Panc1 (cell line): ENCODE measurements around the gene DUXB. TPM values are rescaled to one million over a fixed set of nuclear protein-coding genes. Genes with fewer than 3 reads are reported as not detected.
A peak's percentile ranks its signal among the peaks of the same experiment; 100 is the strongest.

Source experiments
- ATAC-seq: fragments of 200-7000 bp; cut with Tn5 transposase; 2 replicates; pipeline ENCODE4 v1.9.1; 2020; ENCODE audit warnings: mild to moderate bottlenecking, moderate library complexity
- BruUV-seq: library from RNA; stranded (reverse); fragments of 400-500 nt; replicated peaks from 2 replicates; lab custom pipeline; 2021; lab: Mats Ljungman, UMichigan
- CTCF ChIA-PET: fragments of 300-600 bp; sonication (Branson Sonifier 250); formaldehyde crosslinking; loops from one replicate; lab custom pipeline; 2022; ENCODE audit warnings: antibody characterized with exemption; lab: Charles Lee
- POLR2A ChIA-PET: fragments of 300-600 bp; sonication (Branson Sonifier 250); formaldehyde crosslinking; loops from one replicate; lab custom pipeline; 2022; ENCODE audit warnings: antibody characterized with exemption; lab: Charles Lee
- DNase-seq: peaks from one replicate; pipeline ENCODE4 v3.0.0-alpha.2; 2010; ENCODE audit warnings: low read depth, low spot score
- H3K27ac ChIP-seq: 2 replicates; pipeline ENCODE4 v1.5.1; 2011; ENCODE audit warnings: mild to moderate bottlenecking, low read length, inconsistent platforms
- H3K27me3 ChIP-seq: fragments of 200-500 bp; sonication (Bioruptor generic); 2 replicates; pipeline ENCODE4 v1.6.0; 2014; ENCODE audit warnings: low read length, inconsistent platforms; ENCODE audit not compliant: control insufficient read depth, insufficient read depth
- H3K36me3 ChIP-seq: fragments of 200-500 bp; sonication (Bioruptor generic); 2 replicates; pipeline ENCODE4 v1.5.1; 2014; ENCODE audit warnings: inconsistent platforms, mild to moderate bottlenecking, low read length, moderate library complexity; ENCODE audit not compliant: control insufficient read depth, insufficient read depth
- H3K4me1 ChIP-seq: 2 replicates; pipeline ENCODE4 v1.5.1; 2011; ENCODE audit warnings: inconsistent platforms, mild to moderate bottlenecking, low read length, moderate library complexity; ENCODE audit not compliant: control insufficient read depth, insufficient read depth
- H3K4me3 ChIP-seq, 2 experiments: 2 replicates each; pipeline ENCODE4 v1.5.1; 2011 to 2012; ENCODE audit warnings: low read depth in 2 of 2, low read length in 2 of 2, mild to moderate bottlenecking in 2 of 2, inconsistent platforms in 1 of 2, moderate library complexity in 1 of 2
- H3K9me3 ChIP-seq: fragments of 200-500 bp; sonication (Bioruptor generic); 2 replicates; pipeline ENCODE4 v1.5.1; 2014; ENCODE audit warnings: low read depth, mild to moderate bottlenecking, inconsistent platforms, low read length, moderate library complexity; ENCODE audit not compliant: control insufficient read depth, insufficient read depth
- POLR2AphosphoS5 ChIP-seq: IDR thresholded peaks from 2 replicates; pipeline ENCODE4 v1.6.1; 2012; ENCODE audit warnings: mild to moderate bottlenecking, low read depth, low read length, moderate library complexity
- REST ChIP-seq, 2 experiments: IDR thresholded peaks; 2 replicates each; pipeline ENCODE4 v1.6.1; 2011 to 2012; ENCODE audit warnings: low read depth in 2 of 2, control low read depth in 1 of 2, low read length in 1 of 2, mild to moderate bottlenecking in 1 of 2, moderate library complexity in 1 of 2; ENCODE audit not compliant: insufficient read depth in 1 of 2
- SIN3A ChIP-seq: IDR thresholded peaks from 2 replicates; pipeline ENCODE4 v1.6.1; 2012; ENCODE audit warnings: low read depth, mild to moderate bottlenecking, low read length, moderate library complexity, borderline replicate concordance; ENCODE audit not compliant: insufficient read depth
- TCF7L2 ChIP-seq: IDR thresholded peaks from 2 replicates; pipeline ENCODE4 v1.6.1; 2011; ENCODE audit warnings: mild to moderate bottlenecking, low read depth, low read length, inconsistent platforms
- in situ Hi-C: cut with HindIII; loops from 2 replicates; pipeline ENCODE4 v1.10.0; 2016; ENCODE audit warnings: low sequenced_read_pairs, low pct_unique_long_range_greater_than_20kb
- intact Hi-C: fragments of 100-400 bp; cut with micrococcal nuclease; formaldehyde crosslinking; loops from one replicate; pipeline ENCODE4 v1.10.0; 2022; ENCODE audit not compliant: unreplicated experiment
- total RNA-seq: library from RNA; stranded (reverse); gene quantifications from one replicate; pipeline ENCODE4 v1.2.1, GENCODE V29; 2021; ENCODE audit not compliant: unreplicated experiment
- TF ChIP-seq, protein P1 (sequence below): fragments of 450-650 bp; IDR thresholded peaks from 2 replicates; pipeline ENCODE4 v1.5.1; 2017; ENCODE audit warnings: mild to moderate bottlenecking

DUXB gene
- total RNA-seq, 1 experiment from 2014 or later, result not detected

DNA sequence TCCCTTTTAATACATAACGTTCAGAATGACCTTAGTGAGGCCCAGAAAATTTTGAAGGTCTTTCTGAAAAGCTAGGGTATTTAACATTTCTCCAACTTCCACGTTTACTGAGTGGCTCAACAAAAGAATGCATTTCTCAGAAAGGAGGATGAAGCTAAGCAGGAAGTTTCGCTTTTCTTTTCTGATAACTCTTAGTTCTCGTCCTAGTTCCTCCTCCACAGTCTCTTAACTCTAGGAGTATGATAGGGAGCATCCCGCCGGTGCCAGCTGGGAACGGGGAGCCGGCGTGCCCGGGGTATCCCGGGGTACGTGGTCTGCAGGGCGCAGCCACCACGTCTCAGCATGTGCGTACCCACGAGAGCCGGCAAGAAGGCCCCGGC is 54.2 kb downstream of the DUXB start:
- ChIA-PET CTCF (no interaction called here), POLR2A (interaction anchor here (0.5 to 0.6 kb wide), 2 partner anchors 119 to 130 kb away, joined by 4 read pairs; no protein-coding TSS in a partner anchor)
- no peaks in the 10 kb centered on the region for H3K9me3 ChIP-seq
- H3K27ac ChIP-seq, result peak overlapping the region; percentile 97
- ATAC-seq (peak; percentile 56), DNase-seq (no peak)
- H3K27me3 ChIP-seq, result no peaks in the 10 kb centered on the region
- TF ChIP-seq SIN3A (no peak), POLR2AphosphoS5 (no peak), REST (IDR thresholded peaks at IDR 0.05; ENCODE audit: insufficient read depth in 1 of 2, low read depth in 2 of 2, low read length in 1 of 2) (no peak), TCF7L2 (no peak)
- TF ChIP-seq, protein P1, sequence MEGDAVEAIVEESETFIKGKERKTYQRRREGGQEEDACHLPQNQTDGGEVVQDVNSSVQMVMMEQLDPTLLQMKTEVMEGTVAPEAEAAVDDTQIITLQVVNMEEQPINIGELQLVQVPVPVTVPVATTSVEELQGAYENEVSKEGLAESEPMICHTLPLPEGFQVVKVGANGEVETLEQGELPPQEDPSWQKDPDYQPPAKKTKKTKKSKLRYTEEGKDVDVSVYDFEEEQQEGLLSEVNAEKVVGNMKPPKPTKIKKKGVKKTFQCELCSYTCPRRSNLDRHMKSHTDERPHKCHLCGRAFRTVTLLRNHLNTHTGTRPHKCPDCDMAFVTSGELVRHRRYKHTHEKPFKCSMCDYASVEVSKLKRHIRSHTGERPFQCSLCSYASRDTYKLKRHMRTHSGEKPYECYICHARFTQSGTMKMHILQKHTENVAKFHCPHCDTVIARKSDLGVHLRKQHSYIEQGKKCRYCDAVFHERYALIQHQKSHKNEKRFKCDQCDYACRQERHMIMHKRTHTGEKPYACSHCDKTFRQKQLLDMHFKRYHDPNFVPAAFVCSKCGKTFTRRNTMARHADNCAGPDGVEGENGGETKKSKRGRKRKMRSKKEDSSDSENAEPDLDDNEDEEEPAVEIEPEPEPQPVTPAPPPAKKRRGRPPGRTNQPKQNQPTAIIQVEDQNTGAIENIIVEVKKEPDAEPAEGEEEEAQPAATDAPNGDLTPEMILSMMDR, result no peak
- H3K36me3 ChIP-seq, result peaks cover 22% of the 10 kb centered on the region
- intact Hi-C loops, result loop anchor here (10.0 kb wide), 1 partner anchor 118 kb away; no protein-coding TSS in a partner anchor
- BruUV-seq, result TSS peak; percentile 85
- H3K4me1 ChIP-seq, result peaks cover 9% of the 10 kb centered on the region
- H3K4me3 ChIP-seq, result peak overlapping the region; percentile 96 to 98
- in situ Hi-C loops, result no loop called here

DNA sequence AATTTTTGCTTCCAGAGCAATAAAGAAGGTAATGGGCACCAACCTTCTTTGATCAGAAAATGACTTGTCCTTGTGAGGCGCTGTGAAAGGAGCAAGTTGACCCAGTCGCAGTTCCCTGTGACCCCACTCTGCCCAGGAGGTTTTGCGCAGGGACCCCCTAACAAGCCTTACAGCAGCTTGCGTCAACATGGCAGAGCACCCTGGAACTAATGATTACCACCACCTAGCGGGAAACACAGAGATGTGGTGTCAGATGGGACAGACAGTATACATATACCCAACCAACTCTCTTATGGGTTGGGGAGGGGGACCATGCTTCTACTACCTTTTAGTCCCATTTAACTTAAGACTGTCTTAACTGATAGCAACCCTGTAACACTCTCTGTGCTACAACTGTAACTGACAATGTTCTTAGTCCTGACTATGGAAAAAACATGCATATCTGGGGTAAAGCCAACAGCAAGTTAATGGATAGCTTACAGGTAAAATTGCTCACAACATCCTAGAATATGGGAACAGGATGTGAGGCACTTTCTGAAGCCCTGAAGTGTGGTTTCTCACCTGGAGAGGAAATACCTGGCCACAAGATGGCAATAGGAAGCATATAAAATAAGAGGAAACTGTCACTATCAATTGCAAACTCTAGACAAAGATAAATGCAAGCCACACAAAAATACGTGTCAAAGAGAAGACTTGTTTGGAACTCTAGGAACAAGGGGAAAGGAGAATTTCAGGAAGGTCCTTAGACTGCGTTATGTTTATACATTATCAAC is 56.8 kb downstream of the DUXB start:
- Histone ChIP-seq H3K27ac (no peak overlapping the region), H3K9me3 (no peaks in the 10 kb centered on the region), H3K36me3 (peaks cover 25% of the 10 kb centered on the region), H3K4me1 (no peaks in the 10 kb centered on the region), H3K27me3 (no peaks in the 10 kb centered on the region), H3K4me3 (no peak overlapping the region)
- intact Hi-C loops (loop anchor here (10.0 kb wide), 1 partner anchor 120 kb away; no protein-coding TSS in a partner anchor), in situ Hi-C loops (no loop called here)
- no peak for ATAC-seq
- DNase-seq, result no peak
- no TSS peak for BruUV-seq
- CTCF ChIA-PET, result no interaction called here
- POLR2A ChIA-PET, result interaction anchor here (0.6 kb wide), 1 partner anchor 63 kb away, joined by 13 read pairs; no protein-coding TSS in a partner anchor
- TF ChIP-seq POLR2AphosphoS5, result no peak
- TF ChIP-seq, protein P1, result no peak
- no peak for TF ChIP-seq SIN3A
- TF ChIP-seq TCF7L2, result no peak
- TF ChIP-seq REST (IDR thresholded peaks at IDR 0.05; ENCODE audit: insufficient read depth in 1 of 2, low read depth in 2 of 2, low read length in 1 of 2), result no peak
